ENCODE measurements around the gene RTN3. TPM values are rescaled to one million over a fixed set of nuclear protein-coding genes. Genes with fewer than 3 reads are reported as not detected.

Gene RTN3
- total and polyA plus RNA-seq, 9 of the 15 experiments (the other 6 are each of a cell fraction or from before 2014, with no cell fraction given): 41.6 to 169 (median 93.5) TPM

DNA sequence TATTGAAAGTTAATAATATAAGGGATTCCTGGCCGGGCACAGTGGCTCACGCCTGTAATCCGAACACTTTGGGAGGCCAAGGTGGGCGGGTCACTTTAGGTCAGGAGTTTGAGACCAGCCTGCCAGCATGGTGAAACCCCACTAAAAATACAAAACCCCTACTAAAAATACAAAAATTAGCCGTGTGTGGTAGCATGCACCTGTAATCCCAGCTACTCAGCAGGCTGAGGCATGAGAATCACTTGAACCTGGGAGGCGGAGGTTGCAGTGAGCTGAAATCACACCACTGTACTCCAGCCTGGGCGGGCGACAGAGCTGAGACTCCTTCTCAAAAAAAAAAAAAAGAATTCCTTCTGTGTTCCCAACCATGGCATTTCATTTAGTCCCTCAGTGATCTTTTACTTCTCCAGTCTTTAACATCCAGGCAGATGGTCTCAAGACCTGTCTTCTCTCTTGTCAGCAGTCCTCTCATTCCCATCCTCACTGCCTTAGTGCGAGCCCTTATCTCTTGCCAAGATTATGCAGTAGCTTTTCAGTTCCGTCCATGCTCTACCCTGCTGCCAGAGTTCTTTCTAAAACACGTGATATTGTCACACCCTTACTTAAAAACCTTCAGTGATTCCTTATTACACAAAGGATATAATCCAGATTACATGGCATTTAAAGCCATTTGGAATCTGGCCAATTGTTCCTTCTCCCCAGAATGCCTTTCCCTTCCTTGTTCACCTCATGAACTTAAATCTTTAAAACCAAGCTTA, 17.9 kb downstream of the RTN3 start:
- ChIA-PET CTCF (ENCODE audit: low intra/inter-chr PET ratio) (no interaction called here), POLR2A (interaction anchor here (0.8 to 1.7 kb wide), 6 partner anchors 8 to 221 kb away, joined by 3 to 9 read pairs (median 4); partner anchors contain the start of gene RTN3)
- no TSS peak for BruUV-seq (replicated peaks)
- H3K4me3 ChIP-seq: no peak overlapping the region
- H3K9ac ChIP-seq (ENCODE audit: insufficient read depth in 1 of 2, low read depth in 2 of 2, low read length in 2 of 2): no peak overlapping the region
- 38% methylated on average over 7 of the region's 11 CpGs for WGBS (ENCODE audit: insufficient coverage, low coverage, missing lambda C conversion rate)
- peaks cover 0 to 5% of the 10 kb centered on the region in 2 experiments; a peak in 3 of 5 replicates for H3K4me1 ChIP-seq (replicated peaks in 1 of 2; ENCODE audit: control insufficient read depth in 2 of 2, insufficient read depth in 2 of 2, low read length in 2 of 2)
- ATAC-seq (peak; percentile 77), DNase-seq (ENCODE audit: extremely low read depth in 1 of 4, low spot score in 3 of 4) (peak in 1 of 4 experiments; percentile 37), FAIRE-seq (peak; percentile 40)
- no peaks in the 10 kb centered on the region for H3K9me1 ChIP-seq (ENCODE audit: control insufficient read depth, insufficient read depth, low read length)
- no peaks in the 10 kb centered on the region for H3K9me3 ChIP-seq (replicated peaks; ENCODE audit: control insufficient read depth, insufficient read depth, low read depth, low read length)
- peaks cover 13% of the 10 kb centered on the region; the same call in 1 of the 2 replicates for H4K20me1 ChIP-seq (replicated peaks; ENCODE audit: control insufficient read depth, insufficient read depth, low read length)
- intact Hi-C loops (cut with micrococcal nuclease) (no loop called here), in situ Hi-C loops (cut with MboI) (no loop called here)
- H2AFZ ChIP-seq (ENCODE audit: low read depth, low read length): no peak overlapping the region
- H3K4me2 ChIP-seq (ENCODE audit: insufficient read depth, low read length): no peak overlapping the region
- no peaks in the 10 kb centered on the region for H3K27me3 ChIP-seq (ENCODE audit: control insufficient read depth in 2 of 2, insufficient read depth in 2 of 2, low read length in 2 of 2)
- H3K36me3 ChIP-seq (ENCODE audit: control insufficient read depth, insufficient read depth, low read length): peaks cover 4% of the 10 kb centered on the region; the same call in 1 of the 3 replicates
- TF ChIP-seq MECOM (CRISPR knock-in tag; IDR thresholded peaks at IDR 0.05) (peak; percentile 75; the same call in 1 of the 2 replicates), HDAC1 (IDR thresholded peaks at IDR 0.05) (0 out of 4 replicates have a peak, but pooled peaks of 1 of the 2 experiments have one; percentile 13), LARP7 (IDR thresholded peaks at IDR 0.05) (no peak), NFIC (IDR thresholded peaks at IDR 0.05) (peak; percentile 80)
- TF ChIP-seq, protein P1, sequence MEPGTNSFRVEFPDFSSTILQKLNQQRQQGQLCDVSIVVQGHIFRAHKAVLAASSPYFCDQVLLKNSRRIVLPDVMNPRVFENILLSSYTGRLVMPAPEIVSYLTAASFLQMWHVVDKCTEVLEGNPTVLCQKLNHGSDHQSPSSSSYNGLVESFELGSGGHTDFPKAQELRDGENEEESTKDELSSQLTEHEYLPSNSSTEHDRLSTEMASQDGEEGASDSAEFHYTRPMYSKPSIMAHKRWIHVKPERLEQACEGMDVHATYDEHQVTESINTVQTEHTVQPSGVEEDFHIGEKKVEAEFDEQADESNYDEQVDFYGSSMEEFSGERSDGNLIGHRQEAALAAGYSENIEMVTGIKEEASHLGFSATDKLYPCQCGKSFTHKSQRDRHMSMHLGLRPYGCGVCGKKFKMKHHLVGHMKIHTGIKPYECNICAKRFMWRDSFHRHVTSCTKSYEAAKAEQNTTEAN (CRISPR knock-in tag; IDR thresholded peaks at IDR 0.05): no peak
- TF ChIP-seq, protein P2, sequence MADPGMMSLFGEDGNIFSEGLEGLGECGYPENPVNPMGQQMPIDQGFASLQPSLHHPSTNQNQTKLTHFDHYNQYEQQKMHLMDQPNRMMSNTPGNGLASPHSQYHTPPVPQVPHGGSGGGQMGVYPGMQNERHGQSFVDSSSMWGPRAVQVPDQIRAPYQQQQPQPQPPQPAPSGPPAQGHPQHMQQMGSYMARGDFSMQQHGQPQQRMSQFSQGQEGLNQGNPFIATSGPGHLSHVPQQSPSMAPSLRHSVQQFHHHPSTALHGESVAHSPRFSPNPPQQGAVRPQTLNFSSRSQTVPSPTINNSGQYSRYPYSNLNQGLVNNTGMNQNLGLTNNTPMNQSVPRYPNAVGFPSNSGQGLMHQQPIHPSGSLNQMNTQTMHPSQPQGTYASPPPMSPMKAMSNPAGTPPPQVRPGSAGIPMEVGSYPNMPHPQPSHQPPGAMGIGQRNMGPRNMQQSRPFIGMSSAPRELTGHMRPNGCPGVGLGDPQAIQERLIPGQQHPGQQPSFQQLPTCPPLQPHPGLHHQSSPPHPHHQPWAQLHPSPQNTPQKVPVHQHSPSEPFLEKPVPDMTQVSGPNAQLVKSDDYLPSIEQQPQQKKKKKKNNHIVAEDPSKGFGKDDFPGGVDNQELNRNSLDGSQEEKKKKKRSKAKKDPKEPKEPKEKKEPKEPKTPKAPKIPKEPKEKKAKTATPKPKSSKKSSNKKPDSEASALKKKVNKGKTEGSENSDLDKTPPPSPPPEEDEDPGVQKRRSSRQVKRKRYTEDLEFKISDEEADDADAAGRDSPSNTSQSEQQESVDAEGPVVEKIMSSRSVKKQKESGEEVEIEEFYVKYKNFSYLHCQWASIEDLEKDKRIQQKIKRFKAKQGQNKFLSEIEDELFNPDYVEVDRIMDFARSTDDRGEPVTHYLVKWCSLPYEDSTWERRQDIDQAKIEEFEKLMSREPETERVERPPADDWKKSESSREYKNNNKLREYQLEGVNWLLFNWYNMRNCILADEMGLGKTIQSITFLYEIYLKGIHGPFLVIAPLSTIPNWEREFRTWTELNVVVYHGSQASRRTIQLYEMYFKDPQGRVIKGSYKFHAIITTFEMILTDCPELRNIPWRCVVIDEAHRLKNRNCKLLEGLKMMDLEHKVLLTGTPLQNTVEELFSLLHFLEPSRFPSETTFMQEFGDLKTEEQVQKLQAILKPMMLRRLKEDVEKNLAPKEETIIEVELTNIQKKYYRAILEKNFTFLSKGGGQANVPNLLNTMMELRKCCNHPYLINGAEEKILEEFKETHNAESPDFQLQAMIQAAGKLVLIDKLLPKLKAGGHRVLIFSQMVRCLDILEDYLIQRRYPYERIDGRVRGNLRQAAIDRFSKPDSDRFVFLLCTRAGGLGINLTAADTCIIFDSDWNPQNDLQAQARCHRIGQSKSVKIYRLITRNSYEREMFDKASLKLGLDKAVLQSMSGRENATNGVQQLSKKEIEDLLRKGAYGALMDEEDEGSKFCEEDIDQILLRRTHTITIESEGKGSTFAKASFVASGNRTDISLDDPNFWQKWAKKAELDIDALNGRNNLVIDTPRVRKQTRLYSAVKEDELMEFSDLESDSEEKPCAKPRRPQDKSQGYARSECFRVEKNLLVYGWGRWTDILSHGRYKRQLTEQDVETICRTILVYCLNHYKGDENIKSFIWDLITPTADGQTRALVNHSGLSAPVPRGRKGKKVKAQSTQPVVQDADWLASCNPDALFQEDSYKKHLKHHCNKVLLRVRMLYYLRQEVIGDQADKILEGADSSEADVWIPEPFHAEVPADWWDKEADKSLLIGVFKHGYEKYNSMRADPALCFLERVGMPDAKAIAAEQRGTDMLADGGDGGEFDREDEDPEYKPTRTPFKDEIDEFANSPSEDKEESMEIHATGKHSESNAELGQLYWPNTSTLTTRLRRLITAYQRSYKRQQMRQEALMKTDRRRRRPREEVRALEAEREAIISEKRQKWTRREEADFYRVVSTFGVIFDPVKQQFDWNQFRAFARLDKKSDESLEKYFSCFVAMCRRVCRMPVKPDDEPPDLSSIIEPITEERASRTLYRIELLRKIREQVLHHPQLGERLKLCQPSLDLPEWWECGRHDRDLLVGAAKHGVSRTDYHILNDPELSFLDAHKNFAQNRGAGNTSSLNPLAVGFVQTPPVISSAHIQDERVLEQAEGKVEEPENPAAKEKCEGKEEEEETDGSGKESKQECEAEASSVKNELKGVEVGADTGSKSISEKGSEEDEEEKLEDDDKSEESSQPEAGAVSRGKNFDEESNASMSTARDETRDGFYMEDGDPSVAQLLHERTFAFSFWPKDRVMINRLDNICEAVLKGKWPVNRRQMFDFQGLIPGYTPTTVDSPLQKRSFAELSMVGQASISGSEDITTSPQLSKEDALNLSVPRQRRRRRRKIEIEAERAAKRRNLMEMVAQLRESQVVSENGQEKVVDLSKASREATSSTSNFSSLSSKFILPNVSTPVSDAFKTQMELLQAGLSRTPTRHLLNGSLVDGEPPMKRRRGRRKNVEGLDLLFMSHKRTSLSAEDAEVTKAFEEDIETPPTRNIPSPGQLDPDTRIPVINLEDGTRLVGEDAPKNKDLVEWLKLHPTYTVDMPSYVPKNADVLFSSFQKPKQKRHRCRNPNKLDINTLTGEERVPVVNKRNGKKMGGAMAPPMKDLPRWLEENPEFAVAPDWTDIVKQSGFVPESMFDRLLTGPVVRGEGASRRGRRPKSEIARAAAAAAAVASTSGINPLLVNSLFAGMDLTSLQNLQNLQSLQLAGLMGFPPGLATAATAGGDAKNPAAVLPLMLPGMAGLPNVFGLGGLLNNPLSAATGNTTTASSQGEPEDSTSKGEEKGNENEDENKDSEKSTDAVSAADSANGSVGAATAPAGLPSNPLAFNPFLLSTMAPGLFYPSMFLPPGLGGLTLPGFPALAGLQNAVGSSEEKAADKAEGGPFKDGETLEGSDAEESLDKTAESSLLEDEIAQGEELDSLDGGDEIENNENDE (IDR thresholded peaks at IDR 0.05; ENCODE audit: low read depth, low read length): no peak
- H3K79me2 ChIP-seq (ENCODE audit: control insufficient read depth, insufficient read depth, low read length): peaks cover 70% of the 10 kb centered on the region
- H3K27ac ChIP-seq (ENCODE audit: extremely low read depth, low read depth, low read length): no peak overlapping the region

Measured in K562 (cell line).